GM06990 (cell line): ENCODE results near the gene ZC3H7A.

Experiments used
- DNase-seq: peaks from one replicate; pipeline ENCODE4 v3.0.0-alpha.2; 2011; ENCODE audit not compliant: insufficient read length; ENCODE audit errors: extremely low read depth
- H3K27me3 ChIP-seq: replicated peaks from 2 replicates; pipeline ENCODE4 v1.6.0; 2011; ENCODE audit warnings: low read length; ENCODE audit not compliant: control insufficient read depth, insufficient read depth
- H3K36me3 ChIP-seq: 2 replicates; pipeline ENCODE4 v1.5.1; 2011; ENCODE audit warnings: low read length; ENCODE audit not compliant: control insufficient read depth, insufficient read depth
- H3K4me3 ChIP-seq: replicated peaks from 2 replicates; pipeline ENCODE4 v1.5.1; 2011; ENCODE audit warnings: low read depth, mild to moderate bottlenecking, control low read depth, low read length
- TF ChIP-seq, protein P1 (sequence below): IDR thresholded peaks from 2 replicates; pipeline ENCODE4 v1.5.1; 2011; ENCODE audit warnings: low read length, control low read depth, mild to moderate bottlenecking, inconsistent platforms; ENCODE audit not compliant: insufficient read depth, poor library complexity, severe bottlenecking

The ZC3H7A gene

DNA sequence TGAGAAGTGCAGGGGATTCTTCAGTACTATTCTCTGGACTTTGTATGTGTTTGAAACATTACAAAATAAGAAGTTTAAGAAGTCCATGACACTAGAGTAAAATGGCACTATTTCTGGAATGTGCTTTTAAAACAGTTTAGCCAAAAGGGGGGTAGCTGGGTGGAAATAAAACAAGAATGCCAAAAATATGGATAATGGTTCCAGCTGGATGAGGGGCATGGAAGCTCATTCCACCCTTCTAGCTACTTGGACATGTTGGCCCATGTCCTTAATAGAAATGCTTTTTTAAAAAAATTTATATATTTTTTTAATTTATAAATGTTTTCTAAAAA lies 13.1 kb downstream of the ZC3H7A start:
- H3K4me3 ChIP-seq, result peak overlapping the region; percentile 10; the same call in 1 of the 2 replicates

DNA sequence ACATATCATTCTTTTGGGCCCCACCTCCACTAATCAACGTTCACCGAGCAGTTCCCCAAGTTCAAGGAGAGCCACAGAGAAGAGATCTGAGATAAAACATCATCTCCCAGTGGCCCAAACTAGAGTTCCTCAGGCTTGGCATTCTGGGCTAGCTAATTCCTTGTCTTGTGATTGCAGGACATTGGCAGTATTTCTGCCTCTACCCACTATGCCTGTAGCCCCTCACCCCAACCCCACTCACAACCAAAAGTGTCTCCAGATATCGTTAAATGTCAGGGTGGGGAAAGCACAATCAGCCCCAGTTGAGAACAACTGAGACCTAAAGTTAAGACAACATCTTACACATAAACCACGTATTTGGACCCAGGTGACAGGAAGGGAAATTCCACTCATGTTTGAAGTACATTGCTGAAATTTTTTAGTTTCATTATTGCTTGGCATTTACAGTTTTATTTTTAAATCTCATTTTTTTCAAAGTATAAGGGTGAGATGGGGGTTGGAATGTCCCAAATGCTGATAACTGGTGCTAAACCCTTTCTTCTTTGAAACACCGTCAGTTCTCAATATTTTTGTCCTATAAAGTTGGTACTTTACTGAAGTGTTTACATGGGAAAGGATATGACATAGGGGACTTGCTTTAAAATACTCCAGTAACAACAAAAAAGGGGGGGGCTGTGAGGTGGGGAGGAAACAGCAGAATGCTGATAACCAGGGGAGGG lies 13.6 kb downstream of the ZC3H7A start:
- Histone ChIP-seq H3K27me3 (no peaks in the 10 kb centered on the region), H3K36me3 (peaks cover 1% of the 10 kb centered on the region; the same call in 1 of the 2 replicates), H3K4me3 (peak overlapping the region; percentile 34)
- TF ChIP-seq, protein P1, sequence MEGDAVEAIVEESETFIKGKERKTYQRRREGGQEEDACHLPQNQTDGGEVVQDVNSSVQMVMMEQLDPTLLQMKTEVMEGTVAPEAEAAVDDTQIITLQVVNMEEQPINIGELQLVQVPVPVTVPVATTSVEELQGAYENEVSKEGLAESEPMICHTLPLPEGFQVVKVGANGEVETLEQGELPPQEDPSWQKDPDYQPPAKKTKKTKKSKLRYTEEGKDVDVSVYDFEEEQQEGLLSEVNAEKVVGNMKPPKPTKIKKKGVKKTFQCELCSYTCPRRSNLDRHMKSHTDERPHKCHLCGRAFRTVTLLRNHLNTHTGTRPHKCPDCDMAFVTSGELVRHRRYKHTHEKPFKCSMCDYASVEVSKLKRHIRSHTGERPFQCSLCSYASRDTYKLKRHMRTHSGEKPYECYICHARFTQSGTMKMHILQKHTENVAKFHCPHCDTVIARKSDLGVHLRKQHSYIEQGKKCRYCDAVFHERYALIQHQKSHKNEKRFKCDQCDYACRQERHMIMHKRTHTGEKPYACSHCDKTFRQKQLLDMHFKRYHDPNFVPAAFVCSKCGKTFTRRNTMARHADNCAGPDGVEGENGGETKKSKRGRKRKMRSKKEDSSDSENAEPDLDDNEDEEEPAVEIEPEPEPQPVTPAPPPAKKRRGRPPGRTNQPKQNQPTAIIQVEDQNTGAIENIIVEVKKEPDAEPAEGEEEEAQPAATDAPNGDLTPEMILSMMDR, result no peak
- DNase-seq, result peak; percentile 77

More for the DNA sequence above, 13.1 kb downstream of the ZC3H7A start:
- DNase-seq, result no peak
- Histone ChIP-seq H3K36me3 (peaks cover 1% of the 10 kb centered on the region; the same call in 1 of the 2 replicates), H3K27me3 (no peaks in the 10 kb centered on the region)
- TF ChIP-seq, protein P1, result no peak

DNA sequence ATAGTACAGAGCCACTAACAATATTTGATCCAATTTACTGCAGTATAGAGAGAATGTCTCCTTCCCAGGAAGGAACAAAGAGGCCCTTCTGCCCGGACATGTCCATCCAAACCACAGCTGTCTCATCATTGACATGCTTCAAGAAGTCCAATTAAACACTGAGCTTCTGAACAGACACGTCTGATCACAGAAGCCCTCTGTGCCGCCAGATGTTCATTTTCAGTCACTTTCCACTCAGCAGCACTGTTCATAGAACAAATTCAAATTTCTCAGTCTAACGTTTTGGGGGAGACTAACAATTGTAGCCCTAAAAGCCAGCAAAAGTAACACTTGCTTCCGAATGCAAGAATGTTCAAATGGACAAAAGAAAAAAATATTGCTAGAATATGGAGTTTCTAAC lies 15.3 kb downstream of the ZC3H7A start:
- TF ChIP-seq, protein P1, result no peak
- H3K36me3 ChIP-seq, result peaks cover 4% of the 10 kb centered on the region; the same call in 1 of the 2 replicates
- H3K27me3 ChIP-seq, result no peaks in the 10 kb centered on the region
- H3K4me3 ChIP-seq, result peak overlapping the region; percentile 72
- peak; percentile 50 for DNase-seq

DNA sequence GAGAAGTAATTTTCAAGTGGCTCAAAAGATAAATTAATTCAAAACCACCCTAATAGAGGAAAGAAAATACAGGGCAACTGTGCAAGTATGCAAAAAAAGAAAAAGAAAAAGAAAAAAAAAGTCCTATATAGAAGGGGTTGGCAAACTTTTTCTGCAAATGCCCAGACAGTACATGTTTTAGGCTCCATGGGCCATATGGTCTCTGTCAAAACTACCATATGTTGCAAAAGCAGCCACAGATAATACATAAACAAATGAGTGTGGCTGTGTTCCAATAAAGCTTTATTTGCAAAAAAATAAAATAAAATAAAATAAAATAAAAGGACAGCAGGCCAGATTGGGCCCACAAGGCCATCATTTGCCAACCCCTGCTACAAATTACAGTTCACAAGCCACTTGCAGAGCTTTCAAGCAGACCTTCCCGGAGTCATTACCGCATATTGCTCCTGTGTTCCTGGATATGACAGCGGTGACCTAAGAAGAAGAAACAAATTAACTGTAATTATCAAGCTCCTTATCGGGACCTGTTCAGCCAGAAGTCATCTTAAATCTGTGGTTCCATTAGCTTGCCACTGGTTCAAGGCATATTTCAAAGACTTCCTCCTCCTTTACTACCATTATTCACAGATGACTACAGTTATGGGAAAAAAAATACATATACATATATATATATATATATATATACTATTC lies 15.9 kb downstream of the ZC3H7A start:
- Histone ChIP-seq H3K4me3 (peak overlapping the region; percentile 72), H3K36me3 (peaks cover 4% of the 10 kb centered on the region), H3K27me3 (no peaks in the 10 kb centered on the region)
- DNase-seq, result no peak
- TF ChIP-seq, protein P1, result no peak

DNA sequence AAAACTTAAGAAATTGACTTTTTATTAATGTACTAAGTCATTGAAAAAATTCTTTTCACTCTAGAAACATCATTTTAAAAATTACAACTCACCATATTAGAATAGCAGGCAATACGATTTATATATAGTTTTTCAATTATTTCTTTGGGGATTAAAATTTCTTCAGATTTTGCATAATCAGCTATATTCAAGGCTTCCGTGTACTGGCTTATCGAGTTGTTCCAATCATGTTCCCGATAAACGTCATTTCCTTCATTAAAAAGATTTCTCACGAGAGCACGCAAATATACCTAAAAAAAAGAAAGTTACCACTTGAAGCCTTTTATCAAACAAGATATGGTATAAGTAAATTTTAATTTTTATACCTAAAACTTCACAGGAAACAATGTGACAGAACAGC lies 18.0 kb downstream of the ZC3H7A start:
- Histone ChIP-seq H3K4me3 (no peak overlapping the region), H3K27me3 (no peaks in the 10 kb centered on the region), H3K36me3 (peaks cover 7% of the 10 kb centered on the region)
- TF ChIP-seq, protein P1, result no peak
- no peak for DNase-seq
